Measurements from ENCODE around the gene ZNF609. TPM values are rescaled to one million over a fixed set of nuclear protein-coding genes. Genes with fewer than 3 reads are reported as not detected.

Gene ZNF609
- total RNA-seq, 1 donor from 2014 or later: 33.1 TPM

DNA sequence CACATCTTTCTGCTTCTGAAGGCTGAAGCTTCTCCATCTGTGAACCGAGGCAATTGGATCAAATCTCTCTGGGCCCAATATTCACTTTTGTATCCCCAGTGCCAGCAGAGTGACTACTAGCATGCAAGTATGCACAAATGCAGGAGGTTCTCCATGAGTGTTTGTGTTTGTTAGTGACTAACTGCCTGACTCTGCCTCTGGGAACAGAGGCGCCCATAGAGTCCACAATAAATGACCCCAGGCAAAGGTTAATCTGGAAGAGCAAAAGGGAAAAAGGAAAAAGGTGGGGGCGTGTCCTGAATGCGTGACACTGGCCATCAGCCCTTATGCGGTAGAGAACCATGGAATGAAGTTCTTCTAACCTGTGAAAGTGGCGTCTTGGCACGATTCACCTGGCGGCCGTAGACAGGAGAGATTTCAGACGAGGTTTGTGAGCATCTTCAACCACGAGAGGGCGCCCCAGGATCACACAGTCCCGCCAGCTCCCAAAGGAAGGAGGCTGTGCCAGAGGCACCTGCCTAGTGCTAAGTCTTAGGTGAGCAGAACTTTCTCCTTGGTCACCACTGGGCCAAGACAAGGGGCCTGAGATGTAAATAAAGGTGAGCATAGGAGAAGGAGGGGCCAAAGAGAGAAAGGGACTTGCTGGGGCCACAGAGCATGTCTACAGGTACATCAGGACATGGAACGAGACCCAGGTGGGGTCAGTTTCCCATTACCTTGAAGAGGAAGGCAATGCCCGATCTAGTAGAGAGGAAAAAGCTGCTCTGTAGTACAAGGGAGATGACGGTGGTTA, 270.8 kb downstream of the ZNF609 start:
- H3K4me1 ChIP-seq: no peaks in the 10 kb centered on the region
- H3K27ac ChIP-seq: no peak overlapping the region
- intact Hi-C loops (cut with DNase I): loop anchor here (2.0 kb wide), 1 partner anchor 42 kb away; no protein-coding TSS in a partner anchor
- TF ChIP-seq POLR2AphosphoS5 (IDR thresholded peaks at IDR 0.05; ENCODE audit: insufficient read depth in 1 of 2, low read depth in 1 of 2): no peak
- TF ChIP-seq, protein P1, sequence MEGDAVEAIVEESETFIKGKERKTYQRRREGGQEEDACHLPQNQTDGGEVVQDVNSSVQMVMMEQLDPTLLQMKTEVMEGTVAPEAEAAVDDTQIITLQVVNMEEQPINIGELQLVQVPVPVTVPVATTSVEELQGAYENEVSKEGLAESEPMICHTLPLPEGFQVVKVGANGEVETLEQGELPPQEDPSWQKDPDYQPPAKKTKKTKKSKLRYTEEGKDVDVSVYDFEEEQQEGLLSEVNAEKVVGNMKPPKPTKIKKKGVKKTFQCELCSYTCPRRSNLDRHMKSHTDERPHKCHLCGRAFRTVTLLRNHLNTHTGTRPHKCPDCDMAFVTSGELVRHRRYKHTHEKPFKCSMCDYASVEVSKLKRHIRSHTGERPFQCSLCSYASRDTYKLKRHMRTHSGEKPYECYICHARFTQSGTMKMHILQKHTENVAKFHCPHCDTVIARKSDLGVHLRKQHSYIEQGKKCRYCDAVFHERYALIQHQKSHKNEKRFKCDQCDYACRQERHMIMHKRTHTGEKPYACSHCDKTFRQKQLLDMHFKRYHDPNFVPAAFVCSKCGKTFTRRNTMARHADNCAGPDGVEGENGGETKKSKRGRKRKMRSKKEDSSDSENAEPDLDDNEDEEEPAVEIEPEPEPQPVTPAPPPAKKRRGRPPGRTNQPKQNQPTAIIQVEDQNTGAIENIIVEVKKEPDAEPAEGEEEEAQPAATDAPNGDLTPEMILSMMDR (IDR thresholded peaks at IDR 0.05): peak; percentile 78 to 94 (median 91)
- no peak for TF ChIP-seq POLR2A (IDR thresholded peaks at IDR 0.05)
- H3K36me3 ChIP-seq: no peaks in the 10 kb centered on the region
- DNase-seq (ENCODE audit: extremely low spot score in 2 of 2): no peak
- H3K9me3 ChIP-seq: no peaks in the 10 kb centered on the region
- no peaks in the 10 kb centered on the region for H3K27me3 ChIP-seq
- H3K4me3 ChIP-seq: no peak overlapping the region

GRCh38 chr15:64731805-64732151, 271.4 kb downstream of the ZNF609 start:
- Histone ChIP-seq H3K27me3 (no peaks in the 10 kb centered on the region), H3K27ac (no peak overlapping the region), H3K36me3 (no peaks in the 10 kb centered on the region), H3K4me1 (no peaks in the 10 kb centered on the region), H3K9me3 (no peaks in the 10 kb centered on the region), H3K4me3 (no peak overlapping the region)
- TF ChIP-seq POLR2A (IDR thresholded peaks at IDR 0.05): no peak
- TF ChIP-seq, protein P1 (IDR thresholded peaks at IDR 0.05): no peak
- TF ChIP-seq POLR2AphosphoS5 (IDR thresholded peaks at IDR 0.05; ENCODE audit: insufficient read depth in 1 of 2, low read depth in 1 of 2): no peak
- DNase-seq (ENCODE audit: extremely low spot score in 2 of 2): no peak
- intact Hi-C loops (cut with DNase I): loop anchor here (2.0 kb wide), 1 partner anchor 43 kb away; no protein-coding TSS in a partner anchor

- H3K36me3 ChIP-seq: no peaks in the 10 kb centered on the region
- intact Hi-C loops (cut with DNase I): no loop called here
- H3K4me3 ChIP-seq: no peak overlapping the region
- no peak for DNase-seq (ENCODE audit: extremely low spot score in 2 of 2)
- no peaks in the 10 kb centered on the region for H3K4me1 ChIP-seq
- H3K9me3 ChIP-seq: no peaks in the 10 kb centered on the region
- TF ChIP-seq POLR2AphosphoS5 (IDR thresholded peaks at IDR 0.05; ENCODE audit: insufficient read depth in 1 of 2, low read depth in 1 of 2) (no peak), POLR2A (IDR thresholded peaks at IDR 0.05) (no peak)
- TF ChIP-seq, protein P1 (IDR thresholded peaks at IDR 0.05): no peak
- no peaks in the 10 kb centered on the region for H3K27me3 ChIP-seq
- no peak overlapping the region for H3K27ac ChIP-seq
Measured at GRCh38 chr15:64732156-64732860, 271.9 kb downstream of the ZNF609 start.

Small RNAs within 50 kb of the gene (small RNA-seq; reads per million reads assigned to genes)
- not detected for gene AC100830.2
- gene RF00019: not detected
- not detected for gene RNU6-549P

Other genes starting within 250 kb of the ZNF609 start
- 12.8 TPM for gene CSNK1G1, start 104.4 kb upstream of the ZNF609 start, total RNA-seq
- gene PCLAF, start 79.1 kb upstream of the ZNF609 start, total RNA-seq: 8.1 TPM
- 22.3 TPM for gene TRIP4, start 72.7 kb upstream of the ZNF609 start, total RNA-seq